H1 (cell line): ENCODE results near the gene POLDIP2. TPM values are rescaled to one million over a fixed set of nuclear protein-coding genes. Genes with fewer than 3 reads are reported as not detected.

Experiments
- CTCF ChIA-PET: fragments of 300-600 bp; sonication (Branson Sonifier 250); formaldehyde crosslinking; loops from one replicate; lab custom pipeline; 2021; ENCODE audit not compliant: partially characterized antibody; lab: Charles Lee
- POLR2A ChIA-PET: fragments of 300-600 bp; sonication (Branson Sonifier 250); formaldehyde crosslinking; loops from one replicate; lab custom pipeline; 2021; ENCODE audit warnings: inconsistent platforms; ENCODE audit not compliant: partially characterized antibody; lab: Charles Lee
- DNase-seq, 2 experiments: peaks; one replicate each; pipeline versions ENCODE4 v3.0.0 to v3.0.0-alpha.2; 2010 to 2022; ENCODE audit warnings: low spot score in 2 of 2, low read depth in 1 of 2, mixed read lengths in 1 of 2
- FAIRE-seq: peaks from 2 replicates; lab custom pipeline; 2011; peaks lifted over from hg19 to GRCh38; lab: Jason Lieb, UNC
- H2AFZ ChIP-seq: 2 replicates; pipeline ENCODE4 v1.8.1; 2012; ENCODE audit warnings: low read length, inconsistent platforms
- H2AK5ac ChIP-seq: 2 replicates; pipeline ENCODE4 v1.6.1; 2013; ENCODE audit warnings: low read depth, low read length
- H2BK120ac ChIP-seq: replicated peaks from 2 replicates; pipeline ENCODE3; 2013; ENCODE audit warnings: low read depth, low read length, inconsistent platforms
- H2BK12ac ChIP-seq: 2 replicates; pipeline ENCODE4 v1.6.1; 2013; ENCODE audit warnings: low read depth, low read length
- H2BK15ac ChIP-seq: 2 replicates; pipeline ENCODE4 v1.6.1; 2013; ENCODE audit warnings: low read length
- H2BK20ac ChIP-seq: 2 replicates; pipeline ENCODE4 v1.6.1; 2013; ENCODE audit warnings: low read length
- H2BK5ac ChIP-seq: 2 replicates; pipeline ENCODE4 v1.6.1; 2013; ENCODE audit warnings: low read depth, low read length
- H3K14ac ChIP-seq: 2 replicates; pipeline ENCODE4 v1.6.1; 2013; ENCODE audit warnings: inconsistent platforms; ENCODE audit not compliant: insufficient read length
- H3K18ac ChIP-seq: 2 replicates; pipeline ENCODE4 v1.6.1; 2013; ENCODE audit warnings: low read length; ENCODE audit errors: extremely low read depth
- H3K23ac ChIP-seq: 2 replicates; pipeline ENCODE4 v1.6.1; 2013; ENCODE audit warnings: inconsistent platforms; ENCODE audit not compliant: insufficient read length
- H3K23me2 ChIP-seq: 2 replicates; pipeline ENCODE4 v1.6.1; 2013; ENCODE audit warnings: low read depth, low read length
- H3K27ac ChIP-seq: 2 replicates; pipeline ENCODE4 v1.6.1; 2011; ENCODE audit warnings: low read depth, low read length, inconsistent platforms
- H3K27me3 ChIP-seq, 4 experiments: replicated peaks in 1 of 4; 1 replicate in 1 of 4; 2 replicates in 3 of 4; pipeline versions ENCODE4 v1.6.1 to v1.8.1; 2011 to 2013; ENCODE audit warnings: low read length in 3 of 4, mild to moderate bottlenecking in 3 of 4, inconsistent platforms in 2 of 4, mixed read lengths in 2 of 4, moderate library complexity in 1 of 4; ENCODE audit not compliant: control insufficient read depth in 3 of 4, insufficient read depth in 3 of 4; ENCODE audit errors: extremely low read depth in 1 of 4
- H3K36me3 ChIP-seq, 4 experiments: 2 replicates each; pipeline versions ENCODE4 v1.6.1 to v1.8.1; 2011 to 2013; ENCODE audit warnings: mild to moderate bottlenecking in 4 of 4, low read length in 3 of 4, moderate library complexity in 2 of 4, control low read depth in 1 of 4, inconsistent platforms in 1 of 4; ENCODE audit not compliant: insufficient read depth in 4 of 4, control insufficient read depth in 2 of 4
- H3K4ac ChIP-seq: replicated peaks from 2 replicates; pipeline ENCODE3; 2013; ENCODE audit warnings: low read length, low read depth, mixed read lengths, inconsistent platforms; ENCODE audit not compliant: insufficient read length
- H3K4me1 ChIP-seq, 4 experiments: replicated peaks in 1 of 4; 1 replicate in 1 of 4; 2 replicates in 3 of 4; pipeline versions ENCODE4 v1.6.1 to v1.8.1; 2011 to 2013; ENCODE audit warnings: low read length in 3 of 4, inconsistent platforms in 2 of 4, mixed read lengths in 1 of 4; ENCODE audit not compliant: insufficient read depth in 4 of 4, control insufficient read depth in 3 of 4
- H3K4me2 ChIP-seq, 2 experiments: 2 replicates each; pipeline versions ENCODE4 v1.6.1 to v1.8.1; 2011 to 2013; ENCODE audit warnings: low read depth in 2 of 2, low read length in 2 of 2, control low read depth in 1 of 2, inconsistent platforms in 1 of 2, mild to moderate bottlenecking in 1 of 2; ENCODE audit not compliant: insufficient read depth in 1 of 2
- H3K4me3 ChIP-seq, 4 experiments: fragments of 200-600, 300-600 bp in 1 of 4; sonication (generic), shearing (Covaris generic), sonication (Bioruptor Twin) in 1 of 4; 2 replicates each; pipeline versions ENCODE4 v1.5.1 to v1.8.1; 2011 to 2016; ENCODE audit warnings: low read length in 4 of 4, low read depth in 3 of 4, control low read depth in 2 of 4, inconsistent platforms in 2 of 4, mild to moderate bottlenecking in 2 of 4, mixed read lengths in 1 of 4, moderate library complexity in 1 of 4; ENCODE audit not compliant: insufficient read depth in 2 of 4; ENCODE audit errors: extremely low read depth in 1 of 4
- H3K56ac ChIP-seq: replicated peaks from 2 replicates; pipeline ENCODE3; 2013; ENCODE audit warnings: low read depth, mild to moderate bottlenecking, mixed read lengths, low read length, inconsistent platforms; ENCODE audit not compliant: insufficient read length
- H3K79me1 ChIP-seq: 2 replicates; pipeline ENCODE4 v1.6.1; 2013; ENCODE audit warnings: low read depth, low read length, control low read depth
- H3K79me2 ChIP-seq, 2 experiments: 2 replicates each; pipeline versions ENCODE4 v1.6.1 to v1.8.1; 2012 to 2013; ENCODE audit warnings: low read length in 2 of 2, mild to moderate bottlenecking in 2 of 2, inconsistent platforms in 1 of 2; ENCODE audit not compliant: insufficient read depth in 2 of 2, control insufficient read depth in 1 of 2
- H3K9ac ChIP-seq, 4 experiments: replicated peaks in 1 of 4; 1 replicate in 1 of 4; 2 replicates in 3 of 4; pipeline versions ENCODE4 v1.6.1 to v1.8.1; 2011 to 2013; ENCODE audit warnings: low read depth in 3 of 4, low read length in 3 of 4, control low read depth in 2 of 4, mild to moderate bottlenecking in 2 of 4, moderate library complexity in 2 of 4, inconsistent platforms in 1 of 4; ENCODE audit errors: extremely low read depth in 1 of 4
- H3K9me3 ChIP-seq, 2 experiments: 2 replicates each; pipeline versions ENCODE4 v1.6.1 to v1.8.1; 2012 to 2013; ENCODE audit warnings: mild to moderate bottlenecking in 2 of 2, moderate library complexity in 2 of 2, control low read depth in 1 of 2, inconsistent platforms in 1 of 2, low read depth in 1 of 2, low read length in 1 of 2, mixed read lengths in 1 of 2; ENCODE audit not compliant: insufficient read depth in 2 of 2
- H4K20me1 ChIP-seq, 2 experiments: replicated peaks in 1 of 2; 2 replicates each; pipeline versions ENCODE3 to v1.8.1; 2011 to 2013; ENCODE audit warnings: inconsistent platforms in 2 of 2, low read length in 2 of 2, mild to moderate bottlenecking in 1 of 2; ENCODE audit not compliant: insufficient read depth in 2 of 2, control insufficient read depth in 1 of 2
- H4K5ac ChIP-seq: 2 replicates; pipeline ENCODE4 v1.6.1; 2013; ENCODE audit warnings: low read length, low read depth, mixed read lengths, inconsistent platforms; ENCODE audit not compliant: insufficient read length
- H4K8ac ChIP-seq: 2 replicates; pipeline ENCODE4 v1.8.0; 2013; ENCODE audit warnings: mild to moderate bottlenecking, moderate library complexity, low read length, inconsistent platforms; ENCODE audit not compliant: insufficient read depth; ENCODE audit errors: extremely low read depth
- H4K91ac ChIP-seq: replicated peaks from 2 replicates; pipeline ENCODE3; 2013; ENCODE audit warnings: low read length, mixed read lengths, inconsistent platforms; ENCODE audit not compliant: insufficient read length
- BCL11A ChIP-seq, 2 experiments: IDR thresholded peaks; one replicate each; pipeline ENCODE4 v1.6.1; 2011; ENCODE audit warnings: low read depth in 2 of 2, low read length in 2 of 2, mild to moderate bottlenecking in 2 of 2
- KDM5A ChIP-seq: fragments of 200-600 bp; IDR thresholded peaks from 2 replicates; pipeline ENCODE4 v1.7.1; 2012; ENCODE audit warnings: mild to moderate bottlenecking, low read length, inconsistent platforms, mixed read lengths
- POU5F1 ChIP-seq: IDR thresholded peaks from 2 replicates; pipeline ENCODE4 v1.6.1; 2011; ENCODE audit warnings: low read depth, mild to moderate bottlenecking, low read length, moderate library complexity
- WGBS, 2 experiments: shearing (Covaris generic) in 1 of 2; methylation state at CpG; one replicate each; pipeline versions ENCODE4 v1.1.6 to v1.1.7; 2013 to 2015; ENCODE audit warnings: low lambda C conversion rate in 2 of 2, mixed read lengths in 2 of 2, inconsistent platforms in 1 of 2, low coverage in 1 of 2, missing lambda C conversion rate in 1 of 2; ENCODE audit not compliant: insufficient replicate concordance in 2 of 2, insufficient coverage in 1 of 2, insufficient read length in 1 of 2; ENCODE audit errors: extremely low coverage in 1 of 2, missing lambda C conversion rate in 1 of 2; 5-methylcytosine and 5-hydroxymethylcytosine counted together
- polyA plus RNA-seq, 7 experiments: library from polyadenylated mRNA; depleted of rRNA in 3 of 7; stranded (reverse) in 5 of 7; unstranded in 2 of 7; fragments of >200 nt in 5 of 7; fragments of 200-250 nt in 2 of 7; gene quantifications; 1 replicate in 5 of 7; 2 replicates in 1 of 7; 4 replicates in 1 of 7; pipeline versions ENCODE4 v1.2.1 to v1.2.3, GENCODE V29; 2011 to 2013; ENCODE audit warnings: missing spikeins in 2 of 7, mixed read lengths in 2 of 7
- total RNA-seq: library from RNA; stranded (reverse); fragmentation: NEBNext Ultra II Directional; extraction: Animal tissue kit (Norgen Biotek cat#: 25700); gene quantifications from 2 replicates; pipeline ENCODE4 v1.2.1, GENCODE V29; 2021

POLDIP2 gene
- total and polyA plus RNA-seq, 2 of the 8 experiments (the other 6 are each of a cell fraction or from before 2014, with no cell fraction given), result 74.0 to 76.1 TPM

- no peak for TF ChIP-seq KDM5A
- TF ChIP-seq BCL11A (IDR thresholded peaks at IDR 0.05; ENCODE audit: low read depth in 2 of 2, low read length in 2 of 2), result no peak
- no peak for TF ChIP-seq POU5F1
- Histone ChIP-seq H3K4ac (no peak overlapping the region), H3K79me1 (no peaks in the 10 kb centered on the region), H3K9me3 (no peaks in the 10 kb centered on the region), H3K56ac (no peak overlapping the region), H2BK15ac (no peak overlapping the region), H3K4me1 (no peaks in the 10 kb centered on the region; a peak in 1 of 7 replicates), H4K5ac (no peak overlapping the region), H2BK5ac (no peak overlapping the region), H3K23me2 (no peaks in the 10 kb centered on the region), H3K18ac (no peak overlapping the region), H2AK5ac (no peak overlapping the region), H2BK20ac (no peak overlapping the region), H2AFZ (no peak overlapping the region), H4K91ac (no peak overlapping the region), H2BK12ac (no peak overlapping the region), H3K4me2 (no peak overlapping the region), H3K14ac (no peak overlapping the region), H3K23ac (no peak overlapping the region), H3K79me2 (no peaks in the 10 kb centered on the region), H3K4me3 (no peak overlapping the region), H4K8ac (no peak overlapping the region; the same call in 1 of the 2 replicates), H3K36me3 (no peaks in the 10 kb centered on the region), H4K20me1 (no peaks in the 10 kb centered on the region), H2BK120ac (no peak overlapping the region), H3K9ac (no peak overlapping the region), H3K27ac (no peak overlapping the region), H3K27me3 (peaks cover 0 to 3% (median 0%) of the 10 kb centered on the region in 4 experiments; a peak in 2 of 7 replicates)
- CTCF ChIA-PET, result interaction anchor here (0.6 to 2.8 kb wide), 8 partner anchors 10 to 220 kb away, joined by 3 to 11 read pairs (median 4); partner anchors contain the start of gene SLC46A1
- DNase-seq, result no peak
- POLR2A ChIA-PET, result interaction anchor here (1.2 to 12.8 kb wide), 3 partner anchors 8 to 13 kb away, joined by 3 to 135 read pairs (median 5); no protein-coding TSS in a partner anchor
- WGBS, 2 experiments, result 84% methylated on average over 2 of the region's 2 CpGs; no CpG with 5 or more reads in 1 of the 2 experiments
- FAIRE-seq, result no peak
Observed at GRCh38 chr17:28395426-28395825, 38.1 kb upstream of the POLDIP2 start.
